Measurements from ENCODE around the gene ADAM29.
"Not testable (repeated sequence)": the region's sequence is repeated elsewhere in the genome, so short reads cannot be mapped to it uniquely, and the experiment has no call there.

Gene ADAM29

DNA sequence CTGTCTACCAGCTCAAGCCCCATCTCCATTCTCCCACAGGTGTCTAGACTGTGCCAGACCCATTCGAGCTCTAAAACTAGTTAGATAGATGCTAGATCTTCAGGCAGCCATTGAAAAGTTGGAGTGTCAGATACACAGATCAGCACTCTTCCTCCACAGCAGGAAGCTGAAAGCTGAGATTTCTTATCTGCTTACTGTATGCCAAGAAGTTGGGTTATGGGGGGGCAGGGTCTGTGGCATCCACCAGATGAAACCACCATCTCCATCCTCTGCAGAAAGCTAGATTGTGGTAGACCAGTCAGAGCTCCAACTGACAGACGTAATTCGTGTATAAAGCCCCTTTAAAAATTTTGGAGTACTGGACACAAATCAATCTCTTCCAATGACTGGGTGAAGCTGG is 54.8 kb downstream of the ADAM29 start:
- DNase-seq: no peak

GRCh38 chr4:174973336-174973735 is 55.2 kb downstream of the ADAM29 start:
- DNase-seq: no peak

DNA sequence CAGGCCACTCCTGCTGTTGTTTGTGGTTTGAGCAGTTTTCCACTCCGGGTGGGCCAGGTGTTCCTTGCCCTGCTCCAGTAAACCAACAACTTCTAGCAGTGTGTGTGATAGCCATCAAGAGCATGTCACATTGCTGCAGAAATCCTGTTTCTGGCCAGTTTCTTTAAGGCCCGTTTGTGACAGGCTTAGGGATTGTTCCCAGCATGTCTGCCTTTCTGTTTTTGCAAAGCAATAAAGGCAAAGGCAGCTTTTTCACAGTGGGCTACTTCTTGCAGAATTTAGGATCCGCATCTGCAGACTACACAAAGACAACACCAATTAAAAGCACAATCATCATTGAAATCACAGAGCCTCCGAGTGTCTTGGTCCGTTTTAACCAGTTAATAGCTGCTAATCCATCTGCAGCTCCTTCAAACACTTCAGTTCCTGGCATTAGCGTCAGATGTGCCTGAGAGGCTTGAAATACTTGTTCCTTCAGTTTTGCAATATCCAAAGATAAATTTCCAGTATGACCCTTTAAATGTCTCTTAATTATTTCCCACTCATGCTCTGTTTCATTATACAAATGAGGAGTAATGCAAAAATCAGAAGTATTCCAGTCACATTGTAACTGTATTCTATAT is 65.1 kb downstream of the ADAM29 start:
- no peak for DNase-seq

DNA sequence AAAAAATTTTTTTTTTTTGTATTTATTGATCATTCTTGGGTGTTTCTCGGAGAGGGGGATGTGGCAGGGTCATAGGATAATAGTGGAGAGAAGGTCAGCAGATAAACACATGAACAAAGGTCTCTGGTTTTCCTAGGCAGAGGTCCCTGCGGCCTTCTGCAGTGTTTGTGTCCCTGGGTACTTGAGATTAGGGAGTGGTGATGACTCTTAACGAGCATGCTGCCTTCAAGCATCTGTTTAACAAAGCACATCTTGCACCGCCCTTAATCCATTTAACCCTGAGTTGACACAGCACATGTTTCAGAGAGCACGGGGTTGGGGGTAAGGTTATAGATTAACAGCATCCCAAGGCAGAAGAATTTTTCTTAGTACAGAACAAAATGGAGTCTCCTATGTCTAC is 65.7 kb downstream of the ADAM29 start:
- DNase-seq: not testable (repeated sequence)

- DNase-seq: no peak
These were observed 71.6 kb downstream of the ADAM29 start for GRCh38 chr4:174989791-174990190.

GRCh38 chr4:174993916-174994315 is 75.8 kb downstream of the ADAM29 start:
- no peak for DNase-seq

GRCh38 chr4:174996079-174996478 is 77.9 kb downstream of the ADAM29 start:
- no peak for DNase-seq

DNA sequence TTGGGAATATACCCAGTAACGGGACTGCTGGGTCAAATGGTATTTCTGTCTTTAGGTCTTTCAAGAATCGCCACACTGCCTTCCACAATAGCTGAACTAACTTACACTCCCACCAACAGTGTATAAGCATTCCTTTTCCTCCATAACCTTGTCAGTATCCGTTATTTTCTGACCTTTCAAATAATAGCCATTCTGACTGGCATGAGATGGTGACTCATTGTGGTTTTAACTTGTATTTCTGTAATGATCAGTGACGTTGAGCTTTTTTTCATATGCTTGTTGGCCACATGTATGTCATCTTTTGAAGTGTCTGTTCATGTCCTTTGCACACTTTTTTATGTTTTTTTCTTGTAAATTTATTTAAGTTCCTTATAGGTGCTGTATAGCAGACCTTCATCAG is 81.2 kb downstream of the ADAM29 start:
- no peak for DNase-seq

DNA sequence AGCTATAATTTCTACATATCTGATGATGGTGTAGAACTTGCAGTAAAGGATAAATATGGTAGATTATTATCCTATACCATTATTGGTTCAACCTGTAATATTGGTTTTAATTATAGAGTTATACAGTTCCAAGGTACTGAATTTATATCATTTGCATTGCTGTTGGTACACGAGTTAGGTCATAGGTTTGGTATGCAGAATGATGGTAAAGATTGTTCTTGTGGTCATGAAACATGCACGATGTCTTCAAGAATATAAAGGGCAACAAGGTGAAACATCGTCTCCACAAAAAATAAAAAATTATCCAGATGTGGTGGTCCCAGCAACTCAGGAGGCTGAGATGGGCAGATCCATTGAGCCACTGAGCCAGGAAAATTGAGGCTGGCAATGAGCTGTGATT is 99.6 kb downstream of the ADAM29 start:
- no peak for DNase-seq

GRCh38 chr4:175019447-175019846 is 101.3 kb downstream of the ADAM29 start:
- not testable (repeated sequence) for DNase-seq

Measured in NCI-H1694 (cell line).